HG03066 (cell line): Measurements from ENCODE around the gene PABPC4L.
"Not testable (repeated sequence)": the region's sequence is repeated elsewhere in the genome, so short reads cannot be mapped to it uniquely, and the experiment has no call there.

Experiments
- ATAC-seq: cut with Tn5 transposase; IDR thresholded peaks from one replicate; pipeline ENCODE4 v1.9.1; 2021; ENCODE audit warnings: low read depth; ENCODE audit not compliant: unreplicated experiment

PABPC4L gene

GRCh38 chr4:134201216-134202161, at the start of gene PABPC4L:
Gene PABPC4L (minus strand): TSS chr4:134201789. CDS start chr4:134201019, 770 bp downstream.
- no peak for ATAC-seq

- no peak for ATAC-seq
Measured at GRCh38 chr4:134251322-134251721, 49.7 kb upstream of the PABPC4L start.

GRCh38 chr4:134243742-134244713, 42.4 kb upstream of the PABPC4L start:
- no peak for ATAC-seq

GRCh38 chr4:134219043-134219442, 17.5 kb upstream of the PABPC4L start:
- ATAC-seq, result no peak

- no peak for ATAC-seq
Measured at GRCh38 chr4:134216411-134216810, 14.8 kb upstream of the PABPC4L start.

GRCh38 chr4:134215620-134216344, 14.2 kb upstream of the PABPC4L start:
- ATAC-seq, result no peak

GRCh38 chr4:134207955-134208354, 6.4 kb upstream of the PABPC4L start:
- ATAC-seq, result not testable (repeated sequence)

- ATAC-seq, result no peak
Measured at GRCh38 chr4:134202166-134202956, 772 bp upstream of the PABPC4L start.

GRCh38 chr4:134200811-134201215, 776 bp downstream of the PABPC4L start:
- no peak for ATAC-seq

GRCh38 chr4:134189949-134190348, 11.6 kb downstream of the PABPC4L start:
- no peak for ATAC-seq

- no peak for ATAC-seq
Measured at GRCh38 chr4:134189480-134189879, 12.1 kb downstream of the PABPC4L start.

- ATAC-seq, result no peak
Measured at GRCh38 chr4:134178706-134179105, 22.9 kb downstream of the PABPC4L start.

GRCh38 chr4:134174271-134174670, 27.3 kb downstream of the PABPC4L start:
- no peak for ATAC-seq

GRCh38 chr4:134160211-134160610, 41.4 kb downstream of the PABPC4L start:
- ATAC-seq, result no peak

- no peak for ATAC-seq
Measured at GRCh38 chr4:134154097-134154496, 47.5 kb downstream of the PABPC4L start.

GRCh38 chr4:134147941-134148340, 53.6 kb downstream of the PABPC4L start:
- ATAC-seq, result no peak
